ENCODE measurements around the gene OSGEPL1.
"Not testable (repeated sequence)": the region's sequence is repeated elsewhere in the genome, so short reads cannot be mapped to it uniquely, and the experiment has no call there.

Gene OSGEPL1

DNA sequence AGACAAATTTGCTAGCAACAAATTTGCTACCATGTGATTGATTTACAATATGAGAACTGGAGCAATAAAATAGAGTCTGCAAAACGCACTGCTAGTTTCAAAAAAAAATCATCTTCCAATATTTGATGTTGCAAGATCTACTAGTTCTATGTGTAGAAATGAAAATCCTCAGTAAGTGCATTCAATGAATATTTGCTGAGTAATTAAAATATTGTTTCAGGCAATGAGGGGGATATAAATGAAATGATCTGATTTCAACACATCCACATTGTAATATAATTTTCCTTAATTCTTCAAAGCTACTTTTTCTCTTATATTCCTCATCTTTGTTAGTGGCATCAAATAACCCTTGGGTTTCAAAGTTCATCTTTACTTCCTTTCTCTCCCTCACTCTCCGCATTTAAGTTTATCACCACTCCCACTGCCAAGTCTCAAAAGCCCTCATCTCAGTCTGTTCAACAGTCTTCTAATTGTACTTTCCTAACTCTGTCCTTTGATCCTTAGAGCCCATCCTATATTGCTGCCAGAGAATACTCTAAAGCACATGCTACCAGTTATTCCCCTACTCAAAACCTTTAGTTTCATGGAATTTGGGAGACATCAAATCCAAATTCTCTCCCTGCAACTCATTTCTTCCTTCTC is 6.2 kb downstream of the OSGEPL1 start:
- H3K4me3 ChIP-seq (ENCODE audit: low read length), result no peak overlapping the region
- no peak for DNase-seq (ENCODE audit: low read depth, low spot score)

DNA sequence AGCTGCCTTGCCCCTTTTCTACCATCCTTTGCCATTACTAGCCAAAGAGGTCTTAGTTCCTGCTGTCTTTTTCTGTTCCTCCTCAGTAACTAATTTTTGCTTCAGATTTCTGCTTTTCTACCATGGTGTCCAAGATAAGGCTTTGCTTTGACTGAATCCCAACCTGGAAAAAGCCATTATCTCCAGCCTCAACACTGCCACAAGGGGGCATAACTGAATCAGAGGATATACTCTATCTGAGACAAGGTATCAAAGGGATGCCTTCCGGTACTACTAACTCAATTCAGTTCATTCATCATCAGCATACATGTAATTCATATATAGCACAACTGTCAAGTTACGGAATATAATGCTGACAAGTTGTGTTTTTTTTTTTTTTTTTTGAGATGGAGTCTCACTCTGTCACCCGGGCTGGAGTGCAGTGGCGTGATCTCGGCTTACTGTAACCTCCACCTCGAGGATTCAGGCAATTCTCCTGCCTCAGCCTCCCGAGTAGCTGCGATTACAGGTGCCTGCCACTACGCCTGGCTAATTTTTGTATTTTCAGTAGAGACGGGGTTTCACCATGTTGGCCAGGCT is 11.4 kb downstream of the OSGEPL1 start:
- peak; percentile 21 for DNase-seq (ENCODE audit: low read depth, low spot score)
- no peak overlapping the region for H3K4me3 ChIP-seq (ENCODE audit: low read length)

DNA sequence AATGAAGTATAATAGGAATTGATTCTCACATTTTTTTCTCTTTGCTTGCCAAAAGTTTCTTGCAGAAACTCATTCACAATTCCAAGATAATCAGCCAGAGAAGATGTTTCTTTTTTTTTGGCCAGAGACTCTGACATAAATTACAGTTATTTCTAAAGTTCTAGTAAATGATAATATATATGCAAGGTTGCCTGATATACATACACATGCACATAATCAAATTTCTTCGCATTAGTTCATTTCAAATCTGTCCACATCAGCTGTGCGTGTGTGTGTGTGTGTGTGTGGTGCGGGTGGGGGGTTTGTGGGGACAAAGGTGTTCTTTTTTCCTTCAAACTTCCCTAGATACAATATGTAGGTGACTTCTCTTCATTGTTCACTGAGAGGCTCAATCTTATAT is 33.2 kb downstream of the OSGEPL1 start:
- no peak for DNase-seq (ENCODE audit: low read depth, low spot score)
- no peak overlapping the region for H3K4me3 ChIP-seq (ENCODE audit: low read length)

DNA sequence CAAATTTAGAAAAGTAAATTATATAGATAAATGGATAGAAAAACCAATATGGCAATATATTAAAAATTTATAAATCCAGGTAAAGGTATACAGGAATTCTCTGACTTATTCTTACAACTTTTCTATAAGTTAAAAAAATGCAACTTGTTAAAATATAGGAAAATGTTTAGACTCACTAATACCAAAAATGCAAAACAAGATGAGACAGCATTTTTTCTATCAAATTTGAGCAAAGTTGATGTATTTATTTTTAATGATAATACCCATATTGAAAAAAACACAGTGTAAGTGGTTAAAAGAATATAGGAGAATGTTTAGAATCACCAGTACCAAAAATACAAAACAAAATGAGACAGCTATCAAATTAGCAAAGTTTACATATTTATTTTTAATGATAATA is 35.7 kb downstream of the OSGEPL1 start:
- no peak overlapping the region for H3K4me3 ChIP-seq (ENCODE audit: low read length)
- no peak for DNase-seq (ENCODE audit: low read depth, low spot score)

DNA sequence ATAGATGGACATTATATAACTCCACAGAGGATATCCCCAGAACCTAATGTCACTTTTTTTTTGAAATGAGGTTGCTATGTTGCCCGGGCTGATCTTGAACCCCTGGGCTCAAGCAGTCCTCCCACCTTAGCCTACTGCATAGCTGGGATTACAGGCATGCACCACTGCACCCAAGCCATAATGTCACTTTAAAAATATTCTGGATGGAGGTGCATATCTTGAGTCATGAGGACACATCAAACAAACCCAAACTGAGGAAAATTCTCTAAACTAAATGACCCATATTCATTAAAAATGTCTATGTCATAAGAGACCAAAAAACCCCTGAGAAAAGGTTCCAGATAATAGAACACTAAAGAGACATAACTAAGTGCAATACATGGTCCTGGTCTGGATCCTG is 36.3 kb downstream of the OSGEPL1 start:
- no peak overlapping the region for H3K4me3 ChIP-seq (ENCODE audit: low read length)
- DNase-seq (ENCODE audit: low read depth, low spot score), result no peak

DNA sequence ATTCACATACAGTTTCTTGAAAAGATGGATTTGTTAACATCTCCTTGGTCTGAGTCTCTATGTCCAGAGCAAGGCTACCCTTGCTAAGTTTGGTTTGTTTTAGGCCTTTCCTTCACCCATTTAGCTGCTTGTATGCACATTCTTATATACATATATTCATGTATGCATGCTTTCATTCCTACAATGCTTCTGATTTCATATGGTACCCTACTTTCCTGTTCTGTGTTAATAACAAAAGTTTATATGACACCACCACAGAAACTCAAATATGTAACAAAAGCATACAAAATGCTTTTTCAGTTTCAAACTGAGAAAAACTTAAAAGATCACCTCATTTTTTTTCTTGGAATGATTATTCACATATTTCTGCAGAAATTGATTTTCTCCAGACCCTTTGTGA is 39.4 kb downstream of the OSGEPL1 start:
- no peak for DNase-seq (ENCODE audit: low read depth, low spot score)
- no peak overlapping the region for H3K4me3 ChIP-seq (ENCODE audit: low read length)

DNA sequence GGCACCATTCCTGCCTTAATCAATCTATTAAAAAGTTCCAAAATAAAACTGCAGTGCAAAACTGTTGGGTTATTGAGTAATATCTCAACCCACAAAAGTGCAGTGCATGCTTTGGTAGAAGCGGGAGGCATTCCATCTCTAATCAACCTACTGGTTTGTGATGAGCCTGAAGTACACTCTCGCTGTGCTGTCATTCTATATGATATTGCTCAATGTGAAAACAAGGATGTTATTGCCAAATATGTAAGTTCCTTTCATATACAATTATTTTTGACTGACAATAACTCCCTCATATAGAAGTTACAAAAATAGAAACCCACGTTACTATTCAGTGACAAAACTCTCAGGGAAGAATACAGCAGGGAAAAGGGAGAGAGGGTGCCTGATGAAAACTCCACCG is 43.0 kb downstream of the OSGEPL1 start:
- no peak overlapping the region for H3K4me3 ChIP-seq (ENCODE audit: low read length)
- no peak for DNase-seq (ENCODE audit: low read depth, low spot score)

DNA sequence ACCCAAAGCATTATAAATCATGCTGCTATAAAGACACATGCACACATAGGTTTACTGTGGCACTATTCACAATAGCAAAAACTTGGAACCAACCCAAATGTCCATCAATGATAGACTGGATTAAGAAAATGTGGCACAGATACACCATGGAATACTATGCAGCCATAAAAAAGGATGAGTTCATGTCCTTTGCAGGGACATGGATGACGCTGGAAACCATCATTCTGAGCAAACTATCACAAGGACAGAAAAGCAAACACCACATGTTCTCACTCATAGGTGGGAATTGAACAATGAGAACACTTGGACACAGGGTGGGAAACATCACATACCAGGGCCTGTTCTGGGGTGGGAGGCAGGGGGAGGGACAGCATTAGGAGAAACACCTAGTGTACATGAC is 45.0 kb downstream of the OSGEPL1 start:
- H3K4me3 ChIP-seq (ENCODE audit: low read length); DNase-seq (ENCODE audit: low read depth, low spot score): not testable (repeated sequence)

DNA sequence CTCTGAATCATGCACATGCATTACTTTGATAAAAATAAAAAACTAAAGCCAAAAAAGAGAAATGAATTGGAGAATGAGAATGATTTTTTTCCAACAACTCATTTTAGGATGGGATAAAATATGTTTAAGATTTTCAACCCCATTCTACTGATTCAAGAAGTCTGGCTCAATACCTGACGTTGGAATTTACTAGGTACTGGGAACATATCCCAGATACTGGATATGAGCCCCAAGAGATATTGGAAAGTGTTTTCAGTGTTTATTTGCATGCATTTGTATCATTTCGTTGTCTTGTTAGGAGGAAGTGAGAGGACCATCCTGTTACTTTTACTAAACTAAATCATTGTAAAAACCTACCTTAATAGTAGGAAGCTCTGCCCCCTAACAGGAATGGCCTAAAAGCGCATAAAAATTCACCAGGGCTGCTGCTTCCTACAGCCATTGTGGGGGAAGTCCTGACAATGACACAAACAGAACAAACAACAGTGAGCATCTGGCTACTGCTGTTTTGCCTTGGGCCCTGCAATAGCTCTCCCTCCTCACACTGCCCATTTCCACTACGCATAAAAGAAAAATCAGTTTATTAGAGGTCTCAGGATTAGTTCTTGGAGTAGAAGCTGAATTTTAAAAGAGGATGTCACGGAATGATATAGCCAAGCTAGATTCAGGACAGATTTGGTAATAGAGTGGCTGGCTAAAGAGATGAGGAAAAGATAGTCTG is 52.9 kb downstream of the OSGEPL1 start:
- no peak overlapping the region for H3K4me3 ChIP-seq (ENCODE audit: low read length)
- no peak for DNase-seq (ENCODE audit: low read depth, low spot score)

DNA sequence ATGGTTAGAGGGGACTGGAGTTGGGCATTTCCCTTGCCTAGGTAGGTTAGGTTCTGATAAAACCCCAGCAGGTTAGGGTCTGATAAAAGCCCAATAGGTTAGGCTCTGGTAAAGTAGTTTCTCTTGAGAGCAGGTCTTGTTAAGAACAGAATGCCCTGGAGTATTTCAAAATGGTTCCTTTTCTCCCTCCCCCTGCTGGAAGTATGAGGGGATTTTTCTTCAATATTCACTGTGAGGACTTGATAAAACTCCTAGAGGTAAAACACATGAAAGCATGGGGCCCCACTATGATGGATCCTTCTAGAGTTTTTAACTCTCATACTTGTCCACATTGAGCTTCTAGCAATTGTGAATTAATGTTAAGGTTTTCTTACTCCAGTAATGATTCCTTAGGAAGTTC is 60.5 kb downstream of the OSGEPL1 start:
- peak; percentile 39 for DNase-seq (ENCODE audit: low read depth, low spot score)
- H3K4me3 ChIP-seq (ENCODE audit: low read length), result no peak overlapping the region

DNA sequence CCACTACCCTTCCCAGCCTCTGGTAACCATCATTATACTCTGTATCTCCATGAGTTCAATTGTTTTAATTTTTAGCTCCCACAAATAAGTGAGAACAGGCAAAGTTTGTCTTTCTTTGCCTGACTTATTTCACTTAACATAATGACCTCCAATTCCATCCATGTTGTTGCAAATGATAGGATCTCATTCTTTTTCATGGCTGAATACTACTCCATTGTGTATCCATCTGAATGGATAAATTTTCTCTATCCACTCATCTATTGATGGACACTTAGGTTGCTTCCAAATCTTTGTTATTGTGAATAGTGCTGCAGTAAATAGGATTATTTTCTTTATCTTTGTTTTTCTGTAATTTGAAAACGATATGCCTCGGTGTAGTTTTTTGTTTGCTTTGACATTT is 61.9 kb downstream of the OSGEPL1 start:
- no peak for DNase-seq (ENCODE audit: low read depth, low spot score)
- H3K4me3 ChIP-seq (ENCODE audit: low read length), result no peak overlapping the region

DNA sequence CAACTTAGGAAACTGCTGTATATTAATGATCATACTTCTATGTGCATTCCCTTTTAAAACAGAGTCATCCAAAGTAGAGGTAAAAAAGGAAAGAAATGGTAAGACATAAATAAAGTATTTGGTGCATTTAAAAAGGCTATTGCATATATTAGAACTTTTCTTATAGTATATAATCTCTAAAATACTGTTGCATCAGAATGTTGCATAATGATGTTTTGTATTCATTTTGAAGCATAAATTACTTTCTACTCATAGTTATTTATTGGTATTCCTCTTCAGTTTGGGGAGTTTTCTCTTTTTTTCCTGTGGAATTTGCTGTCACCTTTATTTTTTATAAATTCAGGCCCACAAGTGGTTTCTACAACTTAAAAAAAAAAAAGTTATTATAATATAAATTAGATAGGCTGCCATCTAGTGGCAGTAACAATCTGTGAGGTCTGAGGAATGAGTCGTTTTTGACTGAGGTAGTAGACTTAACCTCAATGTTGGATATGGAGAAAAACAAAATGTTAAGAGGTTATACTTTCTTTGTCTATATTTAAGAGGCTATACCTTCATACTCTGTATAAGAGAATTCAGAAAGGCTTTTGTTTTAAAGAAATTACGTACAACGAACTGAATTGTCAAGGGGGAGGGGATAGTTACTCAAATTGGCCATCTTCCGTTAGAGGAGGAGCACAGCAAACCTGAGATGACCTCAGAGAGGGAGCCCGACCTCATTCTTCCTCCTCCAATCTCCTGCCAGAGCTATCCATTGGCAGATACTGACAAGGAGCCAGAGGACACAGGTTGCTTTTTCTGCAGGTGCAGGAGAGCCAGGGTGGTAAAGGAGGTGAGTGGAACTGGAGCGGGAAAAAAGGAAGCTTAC is 64.3 kb downstream of the OSGEPL1 start:
- no peak overlapping the region for H3K4me3 ChIP-seq (ENCODE audit: low read length)

More for the DNA sequence above, 64.3 kb downstream of the OSGEPL1 start:
- DNase-seq (ENCODE audit: low read depth, low spot score), result peak; percentile 41

All from Jurkat, Clone E6-1 (cell line).